Prostate gland (tissue), 2 donors: ENCODE data around the gene A2M. TPM values are rescaled to one million over a fixed set of nuclear protein-coding genes. Genes with fewer than 3 reads are reported as not detected.

Experiments used
- DNase-seq: peaks from one replicate; pipeline ENCODE4 v3.0.0-alpha.2; 2019; ENCODE audit warnings: low spot score
- H3K27ac ChIP-seq, 2 donors: fragments of 200-600 bp; sonication (generic); 2 replicates each; pipeline ENCODE4 v1.5.1; 2017 to 2019
- H3K27me3 ChIP-seq: fragments of 200-600 bp; sonication (generic); replicated peaks from 2 replicates; pipeline ENCODE4 v1.5.1; 2019; ENCODE audit not compliant: insufficient read depth
- H3K36me3 ChIP-seq, 2 donors: fragments of 200-600 bp; sonication (generic); 1 replicate in 1 of 2; 2 replicates in 1 of 2; pipeline versions ENCODE4 v1.5.1 to v1.8.1; 2017 to 2019
- H3K4me1 ChIP-seq: fragments of 200-600 bp; sonication (generic); replicated peaks from 2 replicates; pipeline ENCODE4 v1.5.1; 2019
- H3K4me3 ChIP-seq, 2 donors: fragments of 200-600 bp; sonication (generic); 2 replicates each; pipeline ENCODE4 v1.5.1; 2017 to 2019
- H3K9me3 ChIP-seq: fragments of 200-600 bp; sonication (generic); 2 replicates; pipeline ENCODE4 v1.5.1; 2017
- POLR2A ChIP-seq: fragments of 450-650 bp; IDR thresholded peaks from one replicate; pipeline ENCODE4 v1.6.1; 2016; ENCODE audit warnings: antibody characterized with exemption, mild to moderate bottlenecking
- POLR2AphosphoS5 ChIP-seq: sonication (generic); formaldehyde crosslinking; IDR thresholded peaks from one replicate; pipeline ENCODE4 v1.6.1; 2017; ENCODE audit warnings: antibody characterized with exemption
- WGBS: methylation state at CpG from one replicate; pipeline ENCODE4 v1.1.5; 2018; 5-methylcytosine and 5-hydroxymethylcytosine counted together
- intact Hi-C: fragments of 100-400 bp; cut with DNase I; formaldehyde crosslinking; loops from one replicate; pipeline ENCODE4 v1.14.2; 2022
- total RNA-seq, 2 donors: library from RNA; depleted of rRNA; stranded (reverse); fragments of >200 nt; gene quantifications; one replicate each; pipeline ENCODE4 v1.1.0, GENCODE V29; 2016
- TF ChIP-seq, protein P1 (sequence below), 4 experiments: fragments of 200-600 bp in 2 of 4; fragments of 450-650 bp in 2 of 4; sonication (generic) in 2 of 4; IDR thresholded peaks; 1 replicate in 3 of 4; 2 replicates in 1 of 4; pipeline ENCODE4 v1.5.1; 2016 to 2019; ENCODE audit warnings: antibody characterized with exemption in 4 of 4, mild to moderate bottlenecking in 2 of 4, moderate library complexity in 2 of 4

The A2M gene
- total RNA-seq, 2 donors from 2014 or later: 82.6 to 286 TPM

DNA sequence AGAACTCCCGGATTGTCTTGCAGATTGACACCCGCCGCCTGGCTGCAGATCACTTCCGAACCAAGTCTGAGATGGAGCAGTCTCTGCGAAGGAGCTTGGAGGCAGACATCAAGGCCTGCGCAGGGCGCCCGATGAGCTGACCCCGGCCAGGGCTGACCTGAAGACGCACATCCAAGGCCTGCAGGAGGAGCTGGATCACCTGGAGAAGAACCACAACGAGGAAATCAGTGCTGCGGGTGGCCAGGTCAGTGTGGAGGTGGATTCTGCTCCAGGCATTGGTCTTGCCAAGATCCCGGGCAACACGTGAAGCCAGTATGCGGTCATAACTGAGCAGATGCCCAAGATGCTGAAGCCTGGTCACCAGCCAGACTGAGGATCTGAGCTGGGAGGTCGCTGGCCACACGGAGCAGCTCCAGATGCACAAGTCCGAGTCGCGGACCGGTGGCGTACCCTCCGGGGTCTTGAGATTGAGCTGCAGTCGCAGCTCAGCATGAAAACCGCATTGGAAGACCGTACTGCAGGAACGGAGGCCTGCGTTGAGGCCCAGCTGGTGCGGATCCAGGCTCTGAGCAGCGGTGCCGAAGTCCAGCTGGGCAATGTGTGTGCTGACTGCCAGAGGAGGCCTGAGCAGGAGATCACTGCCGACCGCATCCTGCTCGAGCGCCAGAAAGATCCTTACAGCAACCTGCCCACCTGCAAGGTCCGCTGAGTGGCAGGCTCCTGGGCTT, 12.4 kb upstream of the A2M start:
- Histone ChIP-seq H3K36me3 (no peaks in the 10 kb centered on the region), H3K4me1 (no peaks in the 10 kb centered on the region), H3K27ac (no peak overlapping the region), H3K4me3 (no peak overlapping the region), H3K27me3 (no peaks in the 10 kb centered on the region), H3K9me3 (no peaks in the 10 kb centered on the region)
- intact Hi-C loops: no loop called here
- TF ChIP-seq POLR2AphosphoS5 (no peak), POLR2A (no peak)
- TF ChIP-seq, protein P1, sequence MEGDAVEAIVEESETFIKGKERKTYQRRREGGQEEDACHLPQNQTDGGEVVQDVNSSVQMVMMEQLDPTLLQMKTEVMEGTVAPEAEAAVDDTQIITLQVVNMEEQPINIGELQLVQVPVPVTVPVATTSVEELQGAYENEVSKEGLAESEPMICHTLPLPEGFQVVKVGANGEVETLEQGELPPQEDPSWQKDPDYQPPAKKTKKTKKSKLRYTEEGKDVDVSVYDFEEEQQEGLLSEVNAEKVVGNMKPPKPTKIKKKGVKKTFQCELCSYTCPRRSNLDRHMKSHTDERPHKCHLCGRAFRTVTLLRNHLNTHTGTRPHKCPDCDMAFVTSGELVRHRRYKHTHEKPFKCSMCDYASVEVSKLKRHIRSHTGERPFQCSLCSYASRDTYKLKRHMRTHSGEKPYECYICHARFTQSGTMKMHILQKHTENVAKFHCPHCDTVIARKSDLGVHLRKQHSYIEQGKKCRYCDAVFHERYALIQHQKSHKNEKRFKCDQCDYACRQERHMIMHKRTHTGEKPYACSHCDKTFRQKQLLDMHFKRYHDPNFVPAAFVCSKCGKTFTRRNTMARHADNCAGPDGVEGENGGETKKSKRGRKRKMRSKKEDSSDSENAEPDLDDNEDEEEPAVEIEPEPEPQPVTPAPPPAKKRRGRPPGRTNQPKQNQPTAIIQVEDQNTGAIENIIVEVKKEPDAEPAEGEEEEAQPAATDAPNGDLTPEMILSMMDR (IDR thresholded peaks at IDR 0.05): no peak
- 85% methylated on average over 20 of the region's 36 CpGs for WGBS
- DNase-seq: no peak

DNA sequence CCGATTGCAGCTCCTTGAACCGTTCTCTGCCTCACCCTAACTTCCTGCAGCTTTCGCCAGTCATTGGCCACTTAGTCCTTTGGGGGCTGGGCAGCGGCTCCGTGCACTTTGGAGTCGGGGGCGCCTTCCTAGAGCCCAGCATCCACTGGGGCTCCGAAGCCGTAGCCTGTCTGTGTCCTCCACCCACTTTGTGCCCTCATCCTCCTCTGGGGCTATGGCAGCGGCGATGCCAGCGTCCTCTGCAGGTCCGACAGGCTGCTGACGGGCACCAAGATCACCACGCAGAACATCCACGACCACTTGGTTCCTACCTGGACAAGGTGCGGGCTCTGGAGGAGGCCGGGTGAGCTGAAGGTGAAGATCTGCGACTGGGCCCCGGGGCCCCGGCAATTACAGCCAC, 11.8 kb upstream of the A2M start:
- no peak overlapping the region for H3K27ac ChIP-seq
- intact Hi-C loops: no loop called here
- WGBS: 97% methylated on average over 21 of the region's 21 CpGs
- TF ChIP-seq POLR2A: no peak
- TF ChIP-seq, protein P1 (IDR thresholded peaks at IDR 0.05): no peak
- no peak for TF ChIP-seq POLR2AphosphoS5
- no peaks in the 10 kb centered on the region for H3K9me3 ChIP-seq
- H3K36me3 ChIP-seq: no peaks in the 10 kb centered on the region
- DNase-seq: no peak
- no peaks in the 10 kb centered on the region for H3K27me3 ChIP-seq
- no peaks in the 10 kb centered on the region for H3K4me1 ChIP-seq
- no peak overlapping the region for H3K4me3 ChIP-seq

DNA sequence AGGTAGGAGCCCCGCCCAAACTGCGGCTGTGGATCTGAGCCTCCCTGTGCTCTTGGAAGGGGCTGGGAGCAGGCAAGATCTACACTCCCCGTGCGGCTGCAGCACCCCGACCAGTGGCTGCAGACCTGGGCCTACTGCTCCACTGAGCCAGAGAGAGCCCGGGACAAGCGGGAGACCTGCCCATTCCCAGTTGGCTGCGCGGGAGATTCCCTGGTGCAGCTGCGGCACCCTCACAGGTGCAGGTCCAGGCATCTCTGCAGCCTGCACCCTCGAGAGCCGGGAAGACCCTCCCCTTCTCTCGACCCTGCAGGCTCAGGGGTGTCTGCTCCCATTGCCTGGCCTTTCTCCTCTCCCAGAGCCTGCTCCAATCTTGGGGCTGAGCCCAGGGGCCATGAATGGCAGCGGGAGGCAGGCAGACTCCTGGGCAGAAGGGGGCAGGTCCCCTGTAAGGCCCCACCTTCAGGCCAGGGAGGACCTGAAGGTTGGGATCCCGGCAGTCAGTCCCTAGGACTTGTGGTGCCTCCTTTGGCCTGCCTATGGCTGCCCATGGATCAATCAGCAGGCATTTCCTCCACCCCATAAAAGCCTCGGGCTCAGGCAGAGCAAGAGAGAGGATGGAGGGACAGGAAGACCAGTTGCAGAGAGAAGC, 8.8 kb upstream of the A2M start:
- Histone ChIP-seq H3K27me3 (no peaks in the 10 kb centered on the region), H3K27ac (peak overlapping the region in 1 of 2 donors; percentile 25), H3K4me1 (no peaks in the 10 kb centered on the region), H3K9me3 (no peaks in the 10 kb centered on the region), H3K4me3 (no peak overlapping the region), H3K36me3 (no peaks in the 10 kb centered on the region)
- TF ChIP-seq POLR2AphosphoS5: no peak
- no peak for TF ChIP-seq POLR2A
- TF ChIP-seq, protein P1 (IDR thresholded peaks at IDR 0.05): no peak
- no peak for DNase-seq
- intact Hi-C loops: no loop called here
- WGBS: 80% methylated on average over 16 of the region's 16 CpGs

DNA sequence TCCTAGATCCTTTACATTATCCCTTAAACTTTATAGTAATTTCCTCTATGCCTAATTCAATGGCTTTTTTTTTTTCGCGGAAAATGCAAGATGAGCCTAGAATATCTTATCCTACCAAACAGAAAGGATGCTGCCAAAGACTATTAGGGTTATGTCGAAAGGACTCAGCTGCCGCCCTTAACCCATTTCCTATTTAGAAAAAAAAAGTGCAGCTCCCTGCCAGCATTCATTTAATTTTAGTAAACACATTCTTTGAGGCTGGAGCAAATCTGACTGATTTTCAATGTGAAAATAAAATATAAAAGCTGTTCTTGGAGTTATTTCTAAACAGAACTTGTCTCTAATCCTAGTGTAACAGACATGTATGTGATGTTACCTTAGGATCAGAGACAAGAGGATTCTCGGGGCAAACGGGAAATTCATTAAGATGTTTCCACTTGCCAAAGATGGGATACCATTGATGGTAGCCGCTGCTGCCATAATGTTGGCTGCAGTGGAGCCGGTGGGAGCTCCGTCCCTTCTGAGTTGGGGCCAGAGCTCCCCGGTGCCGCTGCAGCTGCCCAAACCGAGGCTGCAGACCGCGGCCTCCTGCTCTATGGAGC, 8.2 kb upstream of the A2M start:
- no peaks in the 10 kb centered on the region for H3K36me3 ChIP-seq
- intact Hi-C loops: no loop called here
- no peak overlapping the region for H3K4me3 ChIP-seq
- DNase-seq: no peak
- H3K27me3 ChIP-seq: no peaks in the 10 kb centered on the region
- no peak for TF ChIP-seq POLR2A
- TF ChIP-seq, protein P1 (IDR thresholded peaks at IDR 0.05): no peak
- TF ChIP-seq POLR2AphosphoS5: no peak
- H3K4me1 ChIP-seq: no peaks in the 10 kb centered on the region
- WGBS: 47% methylated on average over 14 of the region's 14 CpGs
- H3K9me3 ChIP-seq: no peaks in the 10 kb centered on the region
- peak overlapping the region; percentile 22 to 25 for H3K27ac ChIP-seq
